ENCODE data around the gene TRIM7. TPM values are rescaled to one million over a fixed set of nuclear protein-coding genes. Genes with fewer than 3 reads are reported as not detected.

Gene TRIM7
- total and polyA plus RNA-seq, 2 donors (not counting 1 experiment from before 2014, with no cell fraction given), result 1.7 to 7.4 TPM

GRCh38 chr5:181176254-181176952, 28.6 kb downstream of the TRIM7 start:
- no peak overlapping the region for H2AFZ ChIP-seq (ENCODE audit: insufficient read depth, low read depth, low read length, poor library complexity, severe bottlenecking)
- no peak overlapping the region for H3K27ac Mint-ChIP-seq
- POLR2A ChIA-PET, result no interaction called here
- no peak overlapping the region for H3K4me3 Mint-ChIP-seq
- H4K20me1 ChIP-seq (ENCODE audit: control insufficient read depth, insufficient read depth, low read length, poor library complexity, severe bottlenecking), result no peaks in the 10 kb centered on the region
- no peaks in the 10 kb centered on the region for H3K36me3 ChIP-seq (replicated peaks in 1 of 2; ENCODE audit: control extremely low read depth in 1 of 2, control insufficient read depth in 1 of 2, extremely low read depth in 1 of 2, insufficient read depth in 2 of 2, low read length in 1 of 2)
- ATAC-seq (ENCODE audit: low read depth) (no peak), DNase-seq (no peak)
- H3K27ac ChIP-seq (ENCODE audit: low read length in 2 of 2), result no peak overlapping the region
- no peak overlapping the region for H3K9ac ChIP-seq (ENCODE audit: low read length)
- WGBS (ENCODE audit: insufficient coverage), result 52% methylated on average over 2 of the region's 3 CpGs
- H3K4me1 ChIP-seq (ENCODE audit: control insufficient read depth in 2 of 2, insufficient read depth in 2 of 2, low read length in 2 of 2), result peaks cover 15% of the 10 kb centered on the region in 2 donors
- H3K79me2 ChIP-seq (ENCODE audit: control insufficient read depth, insufficient read depth, low read length), result no peaks in the 10 kb centered on the region
- CTCF ChIA-PET, result no interaction called here
- intact Hi-C loops (cut with micrococcal nuclease), result no loop called here
- no peak overlapping the region for H3K4me2 ChIP-seq (replicated peaks; ENCODE audit: low read depth, low read length, poor library complexity, severe bottlenecking)
- no peak overlapping the region for H3K4me3 ChIP-seq (ENCODE audit: control extremely low read depth in 1 of 5, extremely low read depth in 1 of 5, insufficient read depth in 1 of 5, low read depth in 2 of 5, low read length in 4 of 5)
- H3K9me3 Mint-ChIP-seq (ENCODE audit: insufficient read depth), result no peaks in the 10 kb centered on the region
- H3K27me3 Mint-ChIP-seq, result peaks cover 6% of the 10 kb centered on the region
- peaks cover 0 to 21% (median 3%) of the 10 kb centered on the region in 3 donors for H3K9me3 ChIP-seq (ENCODE audit: control extremely low read depth in 1 of 3, control insufficient read depth in 2 of 3, insufficient read depth in 1 of 3, low read length in 2 of 3)
- TF ChIP-seq CTCF (IDR thresholded peaks at IDR 0.05) (no peak), EZH2 (IDR thresholded peaks at IDR 0.05; ENCODE audit: borderline replicate concordance, insufficient read depth, low read depth, low read length, poor library complexity, severe bottlenecking) (no peak)
- peaks cover 0 to 29% (median 2%) of the 10 kb centered on the region in 4 experiments for H3K27me3 ChIP-seq (replicated peaks in 1 of 4; ENCODE audit: control extremely low read depth in 1 of 4, control insufficient read depth in 3 of 4, insufficient read depth in 4 of 4, low read length in 3 of 4)
- H3K4me1 Mint-ChIP-seq, result peaks cover 16% of the 10 kb centered on the region
